Omental fat pad (tissue), 4 donors: Measurements from ENCODE around the gene AMOTL2. TPM values are rescaled to one million over a fixed set of nuclear protein-coding genes. Genes with fewer than 3 reads are reported as not detected.

Source experiments
- ATAC-seq: fragments of 150-250 bp; one replicate; pipeline ENCODE4 v1.9.1; 2016; ENCODE audit warnings: mild to moderate bottlenecking, moderate library complexity; ENCODE audit not compliant: low FRiP score
- DNase-seq: peaks from one replicate; pipeline ENCODE4 v3.0.0-alpha.2; 2019; ENCODE audit warnings: low spot score
- CTCF ChIP-seq, 3 donors: fragments of 450-650 bp; IDR thresholded peaks; one replicate each; pipeline ENCODE4 v1.5.1; 2016 to 2017; ENCODE audit warnings: antibody characterized with exemption in 3 of 3, mild to moderate bottlenecking in 3 of 3, moderate library complexity in 2 of 3
- total RNA-seq, 4 donors: library from RNA; depleted of rRNA; stranded (reverse); fragments of >200 nt; gene quantifications; one replicate each; pipeline ENCODE4 v1.1.0, GENCODE V29; 2016

The AMOTL2 gene
- 100 to 1,000 TPM in 3 of 4 donors, 10 to 100 TPM in 1; 99.0 to 201 (median 158) TPM for total RNA-seq

- ATAC-seq: peak; percentile 86
- no peak for TF ChIP-seq CTCF (IDR thresholded peaks at IDR 0.05)
- peak; percentile 44 for DNase-seq
Measured at GRCh38 chr3:134374105-134374790, at the start of gene AMOTL2. Gene AMOTL2 (minus strand): TSS chr3:134374447. CDS start chr3:134371433, 3,014 bp downstream.

GRCh38 chr3:134423153-134423552 is 48.9 kb upstream of the AMOTL2 start:
- ATAC-seq (no peak), DNase-seq (no peak)
- no peak for TF ChIP-seq CTCF (IDR thresholded peaks at IDR 0.05)

- no peak for TF ChIP-seq CTCF (IDR thresholded peaks at IDR 0.05)
- no peak for DNase-seq
- ATAC-seq: no peak
Measured at GRCh38 chr3:134419960-134420321, 45.7 kb upstream of the AMOTL2 start.

- TF ChIP-seq CTCF (IDR thresholded peaks at IDR 0.05): no peak
- DNase-seq (no peak), ATAC-seq (no peak)
Measured at GRCh38 chr3:134419214-134419959, 45.1 kb upstream of the AMOTL2 start.

DNA sequence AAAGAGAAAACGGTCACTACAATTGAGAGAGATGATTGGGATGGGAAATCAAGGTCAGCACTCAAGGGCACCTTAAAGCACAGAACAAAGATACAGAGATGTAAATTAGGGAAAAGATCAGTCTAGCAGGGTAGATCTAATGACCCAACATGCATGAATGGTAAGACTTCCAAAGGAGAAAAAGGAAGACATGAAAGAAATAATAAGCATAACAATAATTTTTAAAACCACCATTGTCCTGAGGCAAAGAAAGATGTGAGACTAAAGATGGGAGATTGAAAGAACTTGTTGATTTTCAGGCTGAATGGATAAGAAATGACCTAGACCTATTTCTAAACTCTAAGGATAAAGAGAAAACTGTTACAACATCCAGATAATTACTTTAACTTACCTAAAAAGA is 34.8 kb upstream of the AMOTL2 start:
- no peak for DNase-seq
- no peak for ATAC-seq
- TF ChIP-seq CTCF (IDR thresholded peaks at IDR 0.05): no peak

DNA sequence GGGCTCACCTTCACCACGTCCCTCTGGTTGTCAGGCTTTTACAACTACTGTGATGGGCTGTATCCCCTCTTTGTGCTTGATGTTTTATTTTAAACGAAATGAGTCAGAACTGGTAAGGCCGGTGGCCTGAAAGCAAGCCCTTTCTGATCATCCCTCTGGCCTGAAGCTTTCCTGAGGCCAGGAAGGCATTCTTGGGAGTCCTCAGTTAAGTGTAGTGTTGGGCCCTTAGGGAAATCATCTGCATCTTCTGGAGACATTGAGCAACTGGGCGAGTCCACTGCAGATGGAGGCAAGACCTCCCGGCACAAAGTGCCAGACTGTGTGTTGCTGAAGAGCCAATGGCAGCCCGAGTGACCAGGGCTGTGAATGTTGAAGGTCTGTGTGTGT is 33.0 kb upstream of the AMOTL2 start:
- DNase-seq (no peak), ATAC-seq (no peak)
- no peak for TF ChIP-seq CTCF (IDR thresholded peaks at IDR 0.05)
